Lower lobe of right lung (tissue), 2 donors: ENCODE measurements around the gene CUX1. TPM values are rescaled to one million over a fixed set of nuclear protein-coding genes. Genes with fewer than 3 reads are reported as not detected.
"Not testable (repeated sequence)": the region's sequence is repeated elsewhere in the genome, so short reads cannot be mapped to it uniquely, and the experiment has no call there.

Source experiments
- ATAC-seq, 2 donors: fragments of 200-7000 bp; cut with Tn5 transposase; one replicate each; pipeline ENCODE4 v1.9.1; 2020 to 2022; ENCODE audit warnings: mild to moderate bottlenecking in 2 of 2, moderate library complexity in 2 of 2
- DNase-seq: peaks from one replicate; pipeline ENCODE4 v3.0.0-alpha.2; 2020
- H3K27ac ChIP-seq: fragments of 200-600 bp; one replicate; pipeline ENCODE4 v1.8.0; 2022
- H3K27me3 ChIP-seq: fragments of 200-600 bp; one replicate; pipeline ENCODE4 v1.8.0; 2022; ENCODE audit warnings: low read depth
- H3K36me3 ChIP-seq: fragments of 200-600 bp; one replicate; pipeline ENCODE4 v1.8.0; 2022; ENCODE audit warnings: mild to moderate bottlenecking
- H3K4me1 ChIP-seq: fragments of 200-600 bp; one replicate; pipeline ENCODE4 v1.8.0; 2022
- H3K4me3 ChIP-seq: fragments of 200-600 bp; one replicate; pipeline ENCODE4 v1.8.0; 2022; ENCODE audit warnings: mild to moderate bottlenecking
- H3K9me3 ChIP-seq: fragments of 200-600 bp; one replicate; pipeline ENCODE4 v1.8.0; 2022
- intact Hi-C: fragments of 100-400 bp; cut with DNase I; formaldehyde crosslinking; loops from one replicate; pipeline ENCODE4 v1.11.0; 2022
- total RNA-seq: library from RNA; stranded (reverse); fragmentation: NEBNext Ultra II Directional; extraction: Animal tissue kit (Norgen Biotek cat#: 25700); gene quantifications from one replicate; pipeline ENCODE4 v1.2.1, GENCODE V29; 2021
- TF ChIP-seq, protein P1 (sequence below): fragments of 200-600 bp; IDR thresholded peaks from one replicate; pipeline ENCODE4 v1.8.0; 2022; ENCODE audit warnings: antibody characterized with exemption, mild to moderate bottlenecking
- donor health status: DM: no; HTN: yes; CAD: no; lungs with severe emphysema.

CUX1 gene
- total RNA-seq, 1 donor from 2014 or later: 118 TPM

DNA sequence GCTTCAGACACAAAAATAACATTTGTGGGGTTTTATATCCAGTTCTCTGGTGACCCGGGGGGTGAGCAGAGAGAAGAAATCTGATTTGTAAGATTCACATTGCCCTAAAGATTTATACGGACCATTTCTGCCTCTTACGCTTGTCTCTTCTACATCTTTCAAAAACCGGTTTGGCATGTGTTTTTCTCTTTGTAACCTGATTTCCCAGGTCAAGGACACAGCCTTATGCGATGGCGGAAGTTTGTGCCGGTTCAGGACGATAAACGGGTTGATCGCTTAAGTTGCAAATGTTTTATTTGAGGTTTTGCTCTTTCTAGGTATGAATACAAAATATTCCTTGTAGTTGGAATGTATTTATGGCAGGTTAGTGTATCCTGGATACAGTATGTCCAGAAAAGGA, 407.6 kb downstream of the CUX1 start:
- H3K27ac ChIP-seq: no peak overlapping the region
- no peak for ATAC-seq
- no peak overlapping the region for H3K4me3 ChIP-seq
- TF ChIP-seq, protein P1, sequence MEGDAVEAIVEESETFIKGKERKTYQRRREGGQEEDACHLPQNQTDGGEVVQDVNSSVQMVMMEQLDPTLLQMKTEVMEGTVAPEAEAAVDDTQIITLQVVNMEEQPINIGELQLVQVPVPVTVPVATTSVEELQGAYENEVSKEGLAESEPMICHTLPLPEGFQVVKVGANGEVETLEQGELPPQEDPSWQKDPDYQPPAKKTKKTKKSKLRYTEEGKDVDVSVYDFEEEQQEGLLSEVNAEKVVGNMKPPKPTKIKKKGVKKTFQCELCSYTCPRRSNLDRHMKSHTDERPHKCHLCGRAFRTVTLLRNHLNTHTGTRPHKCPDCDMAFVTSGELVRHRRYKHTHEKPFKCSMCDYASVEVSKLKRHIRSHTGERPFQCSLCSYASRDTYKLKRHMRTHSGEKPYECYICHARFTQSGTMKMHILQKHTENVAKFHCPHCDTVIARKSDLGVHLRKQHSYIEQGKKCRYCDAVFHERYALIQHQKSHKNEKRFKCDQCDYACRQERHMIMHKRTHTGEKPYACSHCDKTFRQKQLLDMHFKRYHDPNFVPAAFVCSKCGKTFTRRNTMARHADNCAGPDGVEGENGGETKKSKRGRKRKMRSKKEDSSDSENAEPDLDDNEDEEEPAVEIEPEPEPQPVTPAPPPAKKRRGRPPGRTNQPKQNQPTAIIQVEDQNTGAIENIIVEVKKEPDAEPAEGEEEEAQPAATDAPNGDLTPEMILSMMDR: no peak
- no peaks in the 10 kb centered on the region for H3K27me3 ChIP-seq
- H3K9me3 ChIP-seq: no peaks in the 10 kb centered on the region
- intact Hi-C loops: no loop called here
- H3K36me3 ChIP-seq: peaks cover 33% of the 10 kb centered on the region
- no peak for DNase-seq
- no peaks in the 10 kb centered on the region for H3K4me1 ChIP-seq

DNA sequence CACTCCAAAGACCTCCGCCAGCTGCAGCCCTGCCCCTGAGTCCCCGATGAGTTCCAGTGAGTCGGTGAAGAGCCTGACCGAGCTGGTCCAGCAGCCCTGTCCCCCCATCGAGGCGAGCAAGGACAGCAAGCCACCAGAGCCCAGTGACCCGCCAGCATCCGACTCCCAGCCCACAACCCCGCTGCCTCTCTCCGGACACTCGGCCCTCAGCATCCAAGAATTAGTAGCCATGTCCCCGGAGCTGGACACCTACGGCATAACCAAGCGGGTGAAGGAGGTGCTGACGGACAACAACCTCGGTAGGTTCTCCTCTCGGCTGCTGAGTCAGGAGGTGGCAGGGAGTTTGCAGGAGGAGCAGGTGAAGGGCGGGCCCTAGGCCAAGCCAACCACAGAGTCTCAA, 409.9 kb downstream of the CUX1 start:
- Histone ChIP-seq H3K27ac (no peak overlapping the region), H3K36me3 (peaks cover 50% of the 10 kb centered on the region), H3K27me3 (no peaks in the 10 kb centered on the region), H3K4me1 (no peaks in the 10 kb centered on the region), H3K9me3 (no peaks in the 10 kb centered on the region), H3K4me3 (no peak overlapping the region)
- no peak for ATAC-seq
- no peak for DNase-seq
- TF ChIP-seq, protein P1: no peak
- intact Hi-C loops: no loop called here

DNA sequence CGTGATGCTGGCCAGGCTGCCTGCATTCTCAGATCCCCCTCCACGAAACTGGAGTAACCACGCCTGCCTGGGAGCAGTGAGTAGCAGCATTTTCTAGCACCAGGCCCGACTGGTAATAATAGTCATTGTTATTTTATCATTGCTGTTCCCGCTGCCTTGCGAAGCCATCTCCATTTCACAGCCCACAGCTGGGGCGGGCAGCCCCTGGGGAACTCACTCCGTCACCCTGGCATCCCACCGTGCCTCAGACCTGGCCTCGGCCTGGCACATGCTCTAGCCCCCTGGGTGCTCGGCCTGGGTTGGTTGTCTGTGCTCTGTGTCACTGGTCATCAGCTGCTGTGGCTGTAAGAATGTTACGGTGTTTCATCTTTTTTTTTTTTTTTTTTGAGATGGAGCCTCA, 411.5 kb downstream of the CUX1 start:
- ATAC-seq (no peak), DNase-seq (no peak)
- peaks cover 59% of the 10 kb centered on the region for H3K36me3 ChIP-seq

DNA sequence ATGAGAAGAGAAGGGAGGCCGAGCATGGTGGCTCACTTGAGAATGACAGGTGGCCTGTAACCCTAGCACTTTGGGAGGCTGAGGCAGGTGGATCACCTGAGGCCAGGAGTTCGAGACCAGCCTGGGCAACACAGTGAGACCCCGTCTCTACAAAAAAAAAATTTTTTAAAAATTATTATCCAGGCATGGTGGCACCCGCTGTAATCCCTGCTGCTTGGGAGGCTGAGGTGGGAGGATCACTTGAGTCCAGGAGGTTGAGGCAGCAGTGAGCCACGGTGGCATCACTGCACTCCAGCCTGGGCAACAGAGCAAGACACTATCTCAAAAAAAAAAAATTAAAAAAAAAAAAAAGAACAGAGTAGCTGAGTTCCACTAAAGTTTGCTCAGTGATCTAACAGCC, 412.7 kb downstream of the CUX1 start:
- H3K27ac ChIP-seq: not testable (repeated sequence)

More for the DNA sequence above, 411.5 kb downstream of the CUX1 start:
- Histone ChIP-seq H3K27ac (no peak overlapping the region), H3K9me3 (no peaks in the 10 kb centered on the region), H3K4me3 (no peak overlapping the region), H3K27me3 (no peaks in the 10 kb centered on the region), H3K4me1 (no peaks in the 10 kb centered on the region)
- intact Hi-C loops: no loop called here
- TF ChIP-seq, protein P1: no peak

DNA sequence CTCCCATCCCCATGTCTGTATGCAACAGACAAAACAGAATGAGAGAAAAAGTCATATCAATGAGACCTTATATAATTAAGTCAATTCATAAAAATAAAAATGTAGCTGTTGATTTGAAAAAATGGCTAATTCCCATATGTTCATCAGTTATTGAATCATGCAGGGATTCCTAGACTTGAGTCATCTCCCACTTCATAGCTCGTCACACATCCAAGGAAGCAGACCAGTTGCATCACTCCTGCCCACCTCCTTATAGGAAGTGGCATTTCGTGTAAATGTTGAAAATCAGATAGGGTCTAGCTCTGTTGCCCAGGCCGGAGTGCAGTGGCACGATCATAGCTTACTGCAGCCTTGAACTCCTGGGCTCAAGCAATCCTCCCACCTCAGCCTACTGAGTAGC, 413.2 kb downstream of the CUX1 start:
- Histone ChIP-seq H3K27me3 (no peaks in the 10 kb centered on the region), H3K4me3 (no peak overlapping the region), H3K27ac (no peak overlapping the region), H3K36me3 (peaks cover 73% of the 10 kb centered on the region), H3K4me1 (no peaks in the 10 kb centered on the region), H3K9me3 (no peaks in the 10 kb centered on the region)
- ATAC-seq: no peak
- TF ChIP-seq, protein P1: no peak
- no peak for DNase-seq
- intact Hi-C loops: no loop called here

More for the DNA sequence above, 412.7 kb downstream of the CUX1 start:
- intact Hi-C loops, H3K4me1 ChIP-seq, DNase-seq, ATAC-seq, H3K4me3 ChIP-seq, H3K9me3 ChIP-seq, H3K27me3 ChIP-seq: not testable (repeated sequence)
- H3K36me3 ChIP-seq: peaks cover 71% of the 10 kb centered on the region

DNA sequence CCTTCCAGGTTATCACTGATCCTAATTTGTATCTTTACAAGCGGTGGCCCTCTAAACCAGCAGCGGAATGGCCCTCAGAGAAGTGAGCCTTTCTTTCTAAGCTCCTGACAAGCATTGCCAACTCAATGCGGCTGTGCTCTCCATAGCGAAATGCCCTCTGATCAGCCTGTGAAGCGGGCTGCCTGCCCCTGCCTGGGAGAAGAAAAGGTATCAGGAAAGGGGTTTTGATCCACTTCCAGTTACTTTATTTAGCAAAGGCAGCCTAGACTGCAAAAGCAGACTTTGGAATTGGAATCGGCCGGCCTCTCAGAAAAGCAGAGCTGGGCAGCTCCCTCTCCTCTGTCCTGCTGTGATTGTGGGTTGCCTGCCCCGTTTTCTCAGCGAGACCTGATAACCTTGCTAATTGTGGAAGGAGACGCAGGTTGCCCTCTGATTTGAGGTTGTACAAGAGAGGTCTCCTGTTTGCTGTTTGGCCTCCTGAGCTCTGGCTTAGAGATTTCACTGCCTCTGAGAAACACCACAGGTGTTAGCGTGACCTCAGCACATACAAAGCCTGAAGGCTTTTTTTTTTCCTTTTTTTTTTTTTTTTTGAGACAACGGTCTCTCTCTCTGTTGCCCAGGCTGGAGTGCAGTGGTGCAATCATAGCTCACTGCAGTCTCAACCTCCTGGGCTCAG, 415.3 kb downstream of the CUX1 start:
- Histone ChIP-seq H3K9me3 (no peaks in the 10 kb centered on the region), H3K27me3 (no peaks in the 10 kb centered on the region), H3K4me1 (no peaks in the 10 kb centered on the region), H3K4me3 (no peak overlapping the region), H3K36me3 (peaks cover 72% of the 10 kb centered on the region), H3K27ac (no peak overlapping the region)
- no peak for ATAC-seq
- intact Hi-C loops: no loop called here
- TF ChIP-seq, protein P1: no peak
- no peak for DNase-seq
